HG03135 (cell line): Measurements from ENCODE around the gene BCKDK.

ENCODE experiments used
- ATAC-seq: cut with Tn5 transposase; IDR thresholded peaks from one replicate; pipeline ENCODE4 v1.9.1; 2021; ENCODE audit warnings: mild to moderate bottlenecking, moderate library complexity; ENCODE audit not compliant: unreplicated experiment

BCKDK gene

GRCh38 chr16:31080035-31080629 is 28.1 kb upstream of the BCKDK start:
- ATAC-seq: no peak

- no peak for ATAC-seq
Measured at GRCh38 chr16:31080756-31081419, 27.3 kb upstream of the BCKDK start.

- no peak for ATAC-seq
Measured at GRCh38 chr16:31081428-31082351, 26.5 kb upstream of the BCKDK start.

- no peak for ATAC-seq
Measured at GRCh38 chr16:31082368-31083045, 25.7 kb upstream of the BCKDK start.

GRCh38 chr16:31083081-31083480 is 25.1 kb upstream of the BCKDK start:
- no peak for ATAC-seq

GRCh38 chr16:31083556-31083955 is 24.6 kb upstream of the BCKDK start:
- ATAC-seq: no peak

GRCh38 chr16:31083981-31084380 is 24.2 kb upstream of the BCKDK start:
- ATAC-seq: no peak

- ATAC-seq: no peak
Measured at GRCh38 chr16:31084584-31085302, 23.4 kb upstream of the BCKDK start.

GRCh38 chr16:31085411-31085810 is 22.8 kb upstream of the BCKDK start:
- ATAC-seq: no peak

- no peak for ATAC-seq
Measured at GRCh38 chr16:31085873-31086628, 22.1 kb upstream of the BCKDK start.

- ATAC-seq: no peak
Measured at GRCh38 chr16:31086629-31086906, 21.6 kb upstream of the BCKDK start.

- ATAC-seq: no peak
Measured at GRCh38 chr16:31087481-31087880, 20.7 kb upstream of the BCKDK start.

GRCh38 chr16:31087971-31088370 is 20.2 kb upstream of the BCKDK start:
- ATAC-seq: no peak

- ATAC-seq: no peak
Measured at GRCh38 chr16:31088459-31089183, 19.6 kb upstream of the BCKDK start, which contains the start of gene PRSS53. Gene PRSS53 (minus strand): TSS chr16:31088943. CDS start chr16:31088809, 134 bp downstream.

GRCh38 chr16:31089199-31089598 is 19.0 kb upstream of the BCKDK start:
- no peak for ATAC-seq

- no peak for ATAC-seq
Measured at GRCh38 chr16:31090540-31090939, 17.6 kb upstream of the BCKDK start.

GRCh38 chr16:31092330-31092729 is 15.9 kb upstream of the BCKDK start:
- no peak for ATAC-seq

- ATAC-seq: no peak
Measured at GRCh38 chr16:31093132-31093703, 15.0 kb upstream of the BCKDK start.

- peak; percentile 3 for ATAC-seq
Measured at GRCh38 chr16:31094088-31094423, 14.1 kb upstream of the BCKDK start.
